Neuronal stem cell (in vitro differentiated cells): ENCODE results near the gene NMUR2.

Experiments
- DNase-seq: peaks from one replicate; pipeline ENCODE4 v3.0.0-alpha.2; 2013; ENCODE audit warnings: low spot score
- H2AFZ ChIP-seq: one replicate; pipeline ENCODE4 v1.6.1; 2013; ENCODE audit warnings: mild to moderate bottlenecking, low read length, inconsistent platforms
- H2AK5ac ChIP-seq: 2 replicates; pipeline ENCODE4 v1.6.1; 2013; ENCODE audit warnings: low read depth, mild to moderate bottlenecking, inconsistent platforms, low read length, moderate library complexity, mixed read lengths
- H2BK120ac ChIP-seq: 2 replicates; pipeline ENCODE4 v1.6.1; 2013; ENCODE audit warnings: low read depth, mild to moderate bottlenecking, inconsistent platforms, low read length, moderate library complexity, mixed read lengths
- H2BK12ac ChIP-seq: one replicate; pipeline ENCODE4 v1.6.1; 2013; ENCODE audit warnings: low read length, inconsistent platforms
- H2BK15ac ChIP-seq: 2 replicates; pipeline ENCODE4 v1.6.1; 2013; ENCODE audit warnings: mild to moderate bottlenecking, low read length, inconsistent platforms, mixed read lengths
- H2BK5ac ChIP-seq: one replicate; pipeline ENCODE4 v1.6.1; 2013; ENCODE audit warnings: inconsistent platforms, mild to moderate bottlenecking, low read length, moderate library complexity
- H3K14ac ChIP-seq: one replicate; pipeline ENCODE4 v1.6.1; 2013; ENCODE audit warnings: low read length, inconsistent platforms
- H3K18ac ChIP-seq: 2 replicates; pipeline ENCODE4 v1.6.1; 2013; ENCODE audit warnings: low read length, inconsistent platforms
- H3K23ac ChIP-seq: 2 replicates; pipeline ENCODE4 v1.6.1; 2013; ENCODE audit warnings: low read depth, mild to moderate bottlenecking, mixed read lengths, low read length, inconsistent platforms; ENCODE audit not compliant: poor library complexity
- H3K27ac ChIP-seq: replicated peaks from 3 replicates; pipeline ENCODE4 v1.5.1; 2013; ENCODE audit warnings: low read length, inconsistent platforms
- H3K27me3 ChIP-seq, 3 experiments: 2 replicates each; pipeline ENCODE4 v1.6.1; 2013; ENCODE audit warnings: low read length in 3 of 3, mild to moderate bottlenecking in 2 of 3, inconsistent platforms in 1 of 3, low read depth in 1 of 3, mixed read lengths in 1 of 3, moderate library complexity in 1 of 3; ENCODE audit not compliant: control insufficient read depth in 3 of 3, insufficient read depth in 3 of 3
- H3K36me3 ChIP-seq, 2 donors: replicated peaks in 1 of 2; 2 replicates each; pipeline ENCODE4 v1.6.1; 2013; ENCODE audit warnings: low read length in 2 of 2; ENCODE audit not compliant: control insufficient read depth in 2 of 2, insufficient read depth in 2 of 2
- H3K4ac ChIP-seq: 2 replicates; pipeline ENCODE4 v1.6.1; 2013; ENCODE audit warnings: inconsistent platforms, mild to moderate bottlenecking, low read length, moderate library complexity
- H3K4me1 ChIP-seq, 2 donors: 1 replicate in 1 of 2; 2 replicates in 1 of 2; pipeline ENCODE4 v1.6.1; 2013; ENCODE audit warnings: low read length in 2 of 2, low read depth in 1 of 2; ENCODE audit not compliant: control insufficient read depth in 2 of 2, insufficient read depth in 1 of 2
- H3K4me2 ChIP-seq: one replicate; pipeline ENCODE4 v1.6.1; 2013; ENCODE audit warnings: mild to moderate bottlenecking, low read length, inconsistent platforms; ENCODE audit not compliant: insufficient read depth, poor library complexity, severe bottlenecking
- H3K4me3 ChIP-seq, 2 donors: 2 replicates each; pipeline ENCODE4 v1.5.1; 2013; ENCODE audit warnings: low read length in 2 of 2, mild to moderate bottlenecking in 2 of 2, inconsistent platforms in 1 of 2, moderate library complexity in 1 of 2
- H3K79me1 ChIP-seq: one replicate; pipeline ENCODE4 v1.6.1; 2013; ENCODE audit warnings: low read depth, mild to moderate bottlenecking, inconsistent platforms, low read length, moderate library complexity
- H3K9ac ChIP-seq: one replicate; pipeline ENCODE4 v1.6.1; 2013; ENCODE audit warnings: mild to moderate bottlenecking, low read depth, low read length, inconsistent platforms; ENCODE audit not compliant: poor library complexity
- H3K9me3 ChIP-seq, 2 donors: replicated peaks in 1 of 2; 2 replicates each; pipeline versions ENCODE3 to v1.6.1; 2013; ENCODE audit warnings: low read length in 2 of 2, mild to moderate bottlenecking in 2 of 2, inconsistent platforms in 1 of 2, low read depth in 1 of 2, mixed read lengths in 1 of 2, moderate library complexity in 1 of 2; ENCODE audit not compliant: control insufficient read depth in 2 of 2, insufficient read depth in 1 of 2
- H4K8ac ChIP-seq: one replicate; pipeline ENCODE4 v1.6.1; 2013; ENCODE audit warnings: low read depth, mild to moderate bottlenecking, inconsistent platforms, low read length, moderate library complexity
- H4K91ac ChIP-seq: one replicate; pipeline ENCODE4 v1.6.1; 2013; ENCODE audit warnings: low read length, low read depth, mild to moderate bottlenecking, inconsistent platforms; ENCODE audit not compliant: poor library complexity
- WGBS, 2 donors: extraction: QIAGEN DNeasy Blood & Tissue Kit; methylation state at CpG; one replicate each; pipeline ENCODE4 v1.1.7; 2013; ENCODE audit warnings: missing lambda C conversion rate in 2 of 2, mixed read lengths in 1 of 2; ENCODE audit not compliant: insufficient read length in 2 of 2, insufficient replicate concordance in 1 of 2; ENCODE audit errors: extremely low coverage in 2 of 2; 5-methylcytosine and 5-hydroxymethylcytosine counted together

The NMUR2 gene

DNA sequence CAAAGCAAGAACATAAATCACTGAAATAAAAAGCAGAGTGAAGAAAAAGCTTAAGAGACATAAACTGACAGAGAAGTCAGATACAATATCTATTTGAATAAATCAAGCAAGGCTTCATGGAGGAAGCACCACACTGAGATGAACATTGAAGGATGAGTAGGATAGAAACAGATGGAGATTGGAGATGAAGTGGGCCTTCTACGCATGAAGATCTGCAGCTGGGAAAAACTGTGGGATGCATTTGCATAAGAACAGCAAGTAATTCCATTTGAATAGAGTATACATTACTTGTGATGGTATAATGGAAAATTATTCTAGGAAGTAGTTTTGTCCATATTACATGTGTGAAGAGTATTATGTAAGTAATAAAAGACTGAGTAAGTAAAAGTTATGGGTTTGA, 16.5 kb downstream of the NMUR2 start:
- no peak overlapping the region for H3K4me3 ChIP-seq
- no peak overlapping the region for H2AK5ac ChIP-seq
- H3K36me3 ChIP-seq: no peaks in the 10 kb centered on the region
- no peak overlapping the region for H2AFZ ChIP-seq
- H4K91ac ChIP-seq: no peak overlapping the region
- H3K27me3 ChIP-seq: no peaks in the 10 kb centered on the region
- no peak overlapping the region for H4K8ac ChIP-seq
- no peak overlapping the region for H3K4ac ChIP-seq
- H2BK5ac ChIP-seq: no peak overlapping the region
- no peak overlapping the region for H2BK120ac ChIP-seq
- no peaks in the 10 kb centered on the region for H3K79me1 ChIP-seq
- DNase-seq: no peak
- no peak overlapping the region for H3K9ac ChIP-seq
- H3K9me3 ChIP-seq: peaks cover 0 to 2% of the 10 kb centered on the region in 2 donors
- no peak overlapping the region for H3K23ac ChIP-seq
- no peak overlapping the region for H2BK15ac ChIP-seq
- no peak overlapping the region for H3K18ac ChIP-seq
- no CpG with 5 or more reads among the region's 1 CpG for WGBS, 2 donors
- H3K4me2 ChIP-seq: no peak overlapping the region
- H2BK12ac ChIP-seq: no peak overlapping the region
- no peak overlapping the region for H3K27ac ChIP-seq
- no peaks in the 10 kb centered on the region for H3K4me1 ChIP-seq
- no peak overlapping the region for H3K14ac ChIP-seq

DNA sequence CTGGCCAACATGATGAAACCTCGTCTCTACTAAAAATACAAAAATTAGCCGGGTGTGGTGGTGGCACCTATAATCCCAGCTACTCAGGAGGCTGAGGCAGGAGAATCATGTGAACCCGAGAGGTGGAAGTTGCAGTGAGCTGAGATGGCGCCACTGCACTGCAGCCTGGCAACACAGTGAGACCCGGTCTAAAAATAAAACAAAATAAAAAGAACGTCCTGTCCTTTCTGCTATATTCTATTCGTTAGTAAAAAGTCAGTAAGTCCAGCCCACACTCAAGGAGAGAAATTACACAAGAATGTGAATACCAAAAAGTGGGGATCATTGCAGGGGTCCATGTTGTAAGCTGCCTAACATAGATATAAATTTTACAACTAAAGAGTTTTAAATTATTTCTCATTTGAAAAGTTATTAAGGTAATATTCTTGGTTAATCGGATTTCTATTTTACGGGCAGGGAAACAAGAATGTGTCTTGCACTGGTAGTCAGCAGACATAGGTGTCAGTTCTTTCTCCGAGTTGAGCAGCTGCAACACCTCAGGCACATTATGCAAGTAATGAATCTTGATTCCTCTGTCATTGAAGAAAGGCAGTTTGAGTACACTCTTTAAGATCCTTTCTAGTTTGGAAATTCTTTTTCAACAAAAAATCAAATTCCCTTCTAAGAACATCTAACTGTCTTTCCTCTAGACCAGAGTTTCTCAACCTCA, 24.5 kb downstream of the NMUR2 start:
- H3K4me1 ChIP-seq: no peaks in the 10 kb centered on the region
- H2BK5ac ChIP-seq: no peak overlapping the region
- H3K4me3 ChIP-seq: no peak overlapping the region
- H2BK120ac ChIP-seq: no peak overlapping the region
- H3K4me2 ChIP-seq: no peak overlapping the region
- H3K14ac ChIP-seq: no peak overlapping the region
- H3K27me3 ChIP-seq: no peaks in the 10 kb centered on the region
- no peaks in the 10 kb centered on the region for H3K9me3 ChIP-seq
- no peak overlapping the region for H2BK15ac ChIP-seq
- H2BK12ac ChIP-seq: no peak overlapping the region
- H3K18ac ChIP-seq: no peak overlapping the region
- H4K91ac ChIP-seq: no peak overlapping the region
- no peak overlapping the region for H3K4ac ChIP-seq
- H3K27ac ChIP-seq: no peak overlapping the region
- no peak overlapping the region for H2AK5ac ChIP-seq
- no peaks in the 10 kb centered on the region for H3K36me3 ChIP-seq
- no peak overlapping the region for H4K8ac ChIP-seq
- no peak for DNase-seq
- no peak overlapping the region for H3K9ac ChIP-seq
- H3K23ac ChIP-seq: no peak overlapping the region
- WGBS, 2 donors: no CpG with 5 or more reads among the region's 10 CpGs
- H2AFZ ChIP-seq: no peak overlapping the region
- no peaks in the 10 kb centered on the region for H3K79me1 ChIP-seq

DNA sequence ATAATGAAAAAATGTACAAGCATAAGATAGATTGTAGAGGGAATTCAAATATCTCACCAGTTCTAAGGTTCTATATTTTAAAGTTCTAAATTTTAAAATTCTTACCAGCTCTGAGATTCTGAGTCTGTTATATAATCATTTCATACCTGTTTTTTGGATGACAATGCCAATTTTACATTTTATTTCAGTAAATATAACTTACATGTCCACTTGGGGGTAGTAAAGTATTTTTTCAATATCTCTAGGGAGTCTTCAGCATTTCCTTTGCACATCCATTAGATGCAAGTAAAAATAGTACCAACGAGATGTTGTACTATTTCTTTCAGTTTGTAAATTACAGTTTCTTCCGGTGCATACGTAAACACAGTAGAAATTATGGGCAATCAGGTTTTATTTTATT, 25.7 kb downstream of the NMUR2 start:
- H2AK5ac ChIP-seq: no peak overlapping the region
- H3K79me1 ChIP-seq: no peaks in the 10 kb centered on the region
- no peak overlapping the region for H4K8ac ChIP-seq
- no CpG with 5 or more reads among the region's 3 CpGs for WGBS, 2 donors
- DNase-seq: no peak
- H3K14ac ChIP-seq: no peak overlapping the region
- H3K4me2 ChIP-seq: no peak overlapping the region
- H3K4ac ChIP-seq: no peak overlapping the region
- H3K36me3 ChIP-seq: no peaks in the 10 kb centered on the region
- no peaks in the 10 kb centered on the region for H3K27me3 ChIP-seq
- no peak overlapping the region for H2BK120ac ChIP-seq
- no peak overlapping the region for H2BK12ac ChIP-seq
- no peak overlapping the region for H4K91ac ChIP-seq
- H2BK15ac ChIP-seq: no peak overlapping the region
- H3K18ac ChIP-seq: no peak overlapping the region
- no peak overlapping the region for H3K4me3 ChIP-seq
- H2BK5ac ChIP-seq: no peak overlapping the region
- no peak overlapping the region for H3K27ac ChIP-seq
- H3K9ac ChIP-seq: no peak overlapping the region
- H2AFZ ChIP-seq: no peak overlapping the region
- no peaks in the 10 kb centered on the region for H3K4me1 ChIP-seq
- H3K23ac ChIP-seq: no peak overlapping the region
- no peaks in the 10 kb centered on the region for H3K9me3 ChIP-seq

DNA sequence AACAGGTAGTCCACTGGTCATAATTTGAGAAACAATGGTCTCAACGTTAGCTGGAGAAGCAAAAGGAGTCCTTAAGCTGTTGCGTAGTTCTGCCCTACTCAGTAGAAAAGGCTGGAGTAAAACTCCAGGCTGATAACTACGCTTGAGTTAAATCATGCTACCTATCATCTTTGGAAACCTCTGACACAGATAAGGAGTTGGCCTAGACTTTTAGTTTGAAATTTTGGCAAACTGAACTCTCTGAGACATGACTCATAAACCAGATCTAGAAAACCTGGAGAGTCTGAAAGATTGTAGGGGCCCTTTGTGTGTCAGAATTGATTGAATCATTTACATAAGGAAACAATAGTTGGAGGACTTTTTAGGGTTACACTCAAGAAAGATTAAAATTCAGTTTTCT, 26.3 kb downstream of the NMUR2 start:
- no peak overlapping the region for H4K91ac ChIP-seq
- H2BK15ac ChIP-seq: no peak overlapping the region
- H3K9me3 ChIP-seq: no peaks in the 10 kb centered on the region
- WGBS, 2 donors: no CpG with 5 or more reads among the region's 3 CpGs
- H3K4ac ChIP-seq: no peak overlapping the region
- no peak overlapping the region for H3K4me2 ChIP-seq
- no peak overlapping the region for H3K9ac ChIP-seq
- H3K23ac ChIP-seq: no peak overlapping the region
- H2BK12ac ChIP-seq: no peak overlapping the region
- H2BK120ac ChIP-seq: no peak overlapping the region
- DNase-seq: no peak
- no peak overlapping the region for H2BK5ac ChIP-seq
- H3K27ac ChIP-seq: no peak overlapping the region
- no peaks in the 10 kb centered on the region for H3K79me1 ChIP-seq
- H3K27me3 ChIP-seq: no peaks in the 10 kb centered on the region
- no peak overlapping the region for H2AK5ac ChIP-seq
- no peaks in the 10 kb centered on the region for H3K36me3 ChIP-seq
- H3K14ac ChIP-seq: no peak overlapping the region
- no peak overlapping the region for H2AFZ ChIP-seq
- no peak overlapping the region for H4K8ac ChIP-seq
- no peaks in the 10 kb centered on the region for H3K4me1 ChIP-seq
- no peak overlapping the region for H3K4me3 ChIP-seq
- H3K18ac ChIP-seq: no peak overlapping the region
